Gastrocnemius medialis (tissue), 4 donors: ENCODE measurements around the gene RPS29. TPM values are rescaled to one million over a fixed set of nuclear protein-coding genes. Genes with fewer than 3 reads are reported as not detected.
A peak's percentile ranks its signal among the peaks of the same experiment; 100 is the strongest.
"Not testable (repeated sequence)": the region's sequence is repeated elsewhere in the genome, so short reads cannot be mapped to it uniquely, and the experiment has no call there.

Source experiments
- ATAC-seq, 2 donors: fragments of 150-250 bp; one replicate each; pipeline ENCODE4 v1.9.1; 2016
- DNase-seq, 2 donors: peaks; one replicate each; pipeline ENCODE4 v3.0.0-alpha.2; 2019
- H3K27ac ChIP-seq, 4 donors: fragments of 200-600 bp; sonication (generic); 1 replicate in 1 of 4; 2 replicates in 3 of 4; pipeline ENCODE4 v1.5.1; 2016 to 2018; ENCODE audit warnings: mild to moderate bottlenecking in 2 of 4, moderate library complexity in 1 of 4
- H3K27me3 ChIP-seq, 3 donors: fragments of 200-600 bp; sonication (generic) in 2 of 3; 1 replicate in 1 of 3; 2 replicates in 2 of 3; pipeline versions ENCODE4 v1.5.1 to v1.6.0; 2016 to 2019; ENCODE audit warnings: mild to moderate bottlenecking in 1 of 3, moderate library complexity in 1 of 3
- H3K36me3 ChIP-seq, 2 donors: fragments of 200-600 bp; sonication (generic) in 1 of 2; one replicate each; pipeline ENCODE4 v1.5.1; 2017 to 2018
- H3K4me1 ChIP-seq, 2 donors: fragments of 200-600 bp; sonication (generic) in 1 of 2; one replicate each; pipeline ENCODE4 v1.5.1; 2016 to 2017; ENCODE audit warnings: mild to moderate bottlenecking in 2 of 2
- H3K4me3 ChIP-seq, 4 donors: fragments of 200-600 bp; sonication (generic) in 3 of 4; 1 replicate in 1 of 4; 2 replicates in 3 of 4; pipeline ENCODE4 v1.5.1; 2016 to 2019; ENCODE audit warnings: mild to moderate bottlenecking in 2 of 4
- H3K9me3 ChIP-seq, 3 donors: fragments of 200-600 bp; sonication (generic) in 2 of 3; 1 replicate in 1 of 3; 2 replicates in 2 of 3; pipeline ENCODE4 v1.5.1; 2016 to 2019
- POLR2A ChIP-seq, 2 donors: fragments of 450-650 bp; IDR thresholded peaks; one replicate each; pipeline ENCODE4 v1.6.1; 2017; ENCODE audit warnings: antibody characterized with exemption in 2 of 2, mild to moderate bottlenecking in 2 of 2, moderate library complexity in 2 of 2
- in situ Hi-C, 4 donors: fragments of 200-750 bp; cut with MboI; loops; one replicate each; pipeline versions ENCODE4 v1.15.0 to v1.8.0; 2017; ENCODE audit warnings: low sequenced_read_pairs in 4 of 4
- intact Hi-C: fragments of 100-400 bp; cut with DNase I; formaldehyde crosslinking; loops from one replicate; pipeline ENCODE4 v1.15.1; 2023; ENCODE audit warnings: low total_unique reads
- total RNA-seq, 4 donors: library from RNA; depleted of rRNA; stranded (reverse); fragments of >200 nt; gene quantifications; one replicate each; pipeline versions ENCODE4 v1.1.0 to v1.2.3, GENCODE V29; 2016
- TF ChIP-seq, protein P1 (sequence below), 5 experiments: fragments of 450-650 bp in 3 of 5; fragments of 200-600 bp in 2 of 5; sonication (generic) in 2 of 5; IDR thresholded peaks in 4 of 5; conservative IDR thresholded peaks in 1 of 5; 1 replicate in 4 of 5; 2 replicates in 1 of 5; pipeline ENCODE4 v1.5.1; 2016 to 2019; ENCODE audit warnings: antibody characterized with exemption in 5 of 5, mild to moderate bottlenecking in 3 of 5, moderate library complexity in 3 of 5

Gene RPS29
- total RNA-seq, 4 donors from 2014 or later, result 6,799 to 10,395 (median 8,793) TPM

DNA sequence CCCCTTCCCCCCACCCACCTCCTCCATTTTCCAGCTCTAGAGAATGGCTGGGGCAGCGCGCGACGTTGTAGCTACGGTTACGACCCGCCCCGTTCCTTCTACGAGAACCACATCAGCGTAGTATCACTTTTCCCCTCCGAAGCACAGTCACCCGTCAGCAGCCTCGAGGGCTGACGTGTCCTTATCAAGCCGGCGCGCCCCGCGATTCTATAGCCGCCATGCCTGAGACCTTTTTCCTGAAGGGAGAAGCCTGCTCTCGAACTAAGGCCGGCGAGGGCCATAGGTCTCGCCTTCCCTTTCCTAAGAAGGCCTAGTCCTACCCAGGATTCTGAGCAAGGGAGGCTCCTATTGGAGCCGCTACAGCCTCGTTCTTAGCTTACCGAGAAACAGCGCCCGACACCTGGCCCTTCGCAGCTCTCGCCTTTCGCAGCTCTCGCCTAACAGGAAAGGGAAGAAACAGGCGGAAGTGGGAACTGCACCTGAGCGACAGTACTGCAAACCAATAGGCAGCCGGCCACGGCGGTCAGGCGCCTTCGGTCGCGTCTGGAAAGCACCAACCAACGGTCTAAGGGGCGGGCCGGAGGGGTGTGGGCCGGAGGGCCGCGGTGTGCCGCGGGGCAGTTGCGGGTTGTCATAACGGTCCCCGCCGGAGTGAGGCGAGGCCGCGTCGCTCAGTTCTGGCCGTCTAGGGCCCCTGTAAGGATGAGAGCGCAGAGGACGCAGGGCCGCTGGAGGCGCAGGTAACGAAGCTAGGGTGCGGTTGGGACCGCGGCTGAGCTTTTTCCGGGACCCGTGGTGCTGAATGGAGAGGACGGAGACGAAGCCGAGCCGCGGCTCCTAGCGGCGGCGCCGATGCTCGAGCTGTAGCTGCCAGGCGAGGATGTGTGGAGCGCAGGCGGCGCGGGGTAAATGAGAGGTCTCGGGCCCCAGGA, 34.3 kb upstream of the RPS29 start, which contains the start of the genes MGAT2 and RPL36AL:
Gene MGAT2 (plus strand): TSS at position 618 of the 932 bp plus-strand sequence. CDS start 470 bp downstream, outside the sequence.
Gene RPL36AL (minus strand): TSS at position 445 of the 932 bp plus-strand sequence. CDS start 1,522 bp downstream, outside the sequence.
- ATAC-seq, result peak; percentile 97
- intact Hi-C loops, result loop anchor here (1.0 kb wide), 3 partner anchors 14 to 34 kb away; partner anchors contain the start of genes LRR1 and RPS29

DNA sequence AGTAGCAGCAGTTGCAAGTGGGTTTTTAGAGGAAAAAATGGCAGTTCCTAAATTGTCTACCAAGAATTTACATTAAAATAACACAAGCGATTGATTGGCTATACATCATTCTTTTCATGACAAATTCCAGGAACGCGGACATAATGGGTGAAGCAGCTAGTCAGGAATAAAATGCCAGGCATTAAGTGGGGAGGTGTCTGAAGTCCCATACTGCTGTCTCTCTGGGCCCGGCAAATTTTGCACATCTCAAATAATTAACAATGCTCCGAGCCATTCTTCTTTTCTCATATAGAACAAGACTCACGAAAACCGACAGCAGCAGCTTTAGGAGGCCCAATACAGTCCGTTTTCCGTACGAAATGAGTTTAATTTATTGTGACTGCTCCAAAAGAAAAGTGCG, 33.5 kb upstream of the RPS29 start:
- Histone ChIP-seq H3K4me3 (peak overlapping the region; percentile 78 to 98 (median 93)), H3K27me3 (no peaks in the 10 kb centered on the region), H3K4me1 (peaks cover 20 to 34% of the 10 kb centered on the region in 2 donors), H3K27ac (peak overlapping the region; percentile 94 to 99 (median 96)), H3K9me3 (no peaks in the 10 kb centered on the region), H3K36me3 (peaks cover 0 to 16% of the 10 kb centered on the region in 2 donors)
- TF ChIP-seq, protein P1, sequence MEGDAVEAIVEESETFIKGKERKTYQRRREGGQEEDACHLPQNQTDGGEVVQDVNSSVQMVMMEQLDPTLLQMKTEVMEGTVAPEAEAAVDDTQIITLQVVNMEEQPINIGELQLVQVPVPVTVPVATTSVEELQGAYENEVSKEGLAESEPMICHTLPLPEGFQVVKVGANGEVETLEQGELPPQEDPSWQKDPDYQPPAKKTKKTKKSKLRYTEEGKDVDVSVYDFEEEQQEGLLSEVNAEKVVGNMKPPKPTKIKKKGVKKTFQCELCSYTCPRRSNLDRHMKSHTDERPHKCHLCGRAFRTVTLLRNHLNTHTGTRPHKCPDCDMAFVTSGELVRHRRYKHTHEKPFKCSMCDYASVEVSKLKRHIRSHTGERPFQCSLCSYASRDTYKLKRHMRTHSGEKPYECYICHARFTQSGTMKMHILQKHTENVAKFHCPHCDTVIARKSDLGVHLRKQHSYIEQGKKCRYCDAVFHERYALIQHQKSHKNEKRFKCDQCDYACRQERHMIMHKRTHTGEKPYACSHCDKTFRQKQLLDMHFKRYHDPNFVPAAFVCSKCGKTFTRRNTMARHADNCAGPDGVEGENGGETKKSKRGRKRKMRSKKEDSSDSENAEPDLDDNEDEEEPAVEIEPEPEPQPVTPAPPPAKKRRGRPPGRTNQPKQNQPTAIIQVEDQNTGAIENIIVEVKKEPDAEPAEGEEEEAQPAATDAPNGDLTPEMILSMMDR (IDR thresholded peaks at IDR 0.05 in 4 of 5, conservative IDR thresholded peaks at IDR 0.05 in 1 of 5), result no peak
- TF ChIP-seq POLR2A (IDR thresholded peaks at IDR 0.05), result no peak
- in situ Hi-C loops (no loop called here), intact Hi-C loops (loop anchor here (1.0 to 10.0 kb wide), 4 partner anchors 15 to 1625 kb away; partner anchors contain the start of genes LRR1, RPS29 and TMX1)
- no peak for DNase-seq
- ATAC-seq, result no peak

More for the DNA sequence above, 34.3 kb upstream of the RPS29 start, which contains the start of the genes MGAT2 and RPL36AL:
- Histone ChIP-seq H3K27ac (peak within 1 kb of the TSS; percentile 94 to 99 (median 96)), H3K36me3 (peaks cover 0 to 16% of the 10 kb centered on the region in 2 donors), H3K4me1 (peaks cover 20 to 34% of the 10 kb centered on the region in 2 donors), H3K9me3 (no peaks in the 10 kb centered on the region), H3K27me3 (no peaks in the 10 kb centered on the region), H3K4me3 (peak within 1 kb of the TSS; percentile 78 to 98 (median 93))
- in situ Hi-C loops, result no loop called here
- TF ChIP-seq, protein P1 (IDR thresholded peaks at IDR 0.05 in 4 of 5, conservative IDR thresholded peaks at IDR 0.05 in 1 of 5), result peak; percentile 7 to 53 (median 38)
- TF ChIP-seq POLR2A (IDR thresholded peaks at IDR 0.05), result peak; percentile 96 to 98
- DNase-seq, result peak; percentile 99

DNA sequence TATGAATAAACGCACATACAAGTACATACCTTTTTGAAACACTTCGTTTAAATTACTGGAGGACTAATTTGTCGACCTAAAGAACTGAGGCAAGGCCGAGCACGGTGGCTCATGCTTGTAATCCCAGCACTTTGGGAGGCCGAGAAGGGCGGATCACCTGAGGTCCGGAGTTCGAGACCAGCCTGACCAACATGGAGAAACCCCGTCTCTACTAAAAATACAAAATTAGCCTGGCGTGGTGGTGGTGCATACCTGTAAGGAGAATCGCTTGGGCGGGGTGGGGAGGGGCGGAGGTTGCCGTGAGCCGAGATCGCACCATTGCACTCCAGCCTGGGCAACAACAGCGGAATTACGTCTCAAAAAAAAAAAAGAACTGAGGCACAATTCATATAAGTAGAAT, 33.1 kb upstream of the RPS29 start:
- H3K4me1 ChIP-seq, result peaks cover 20 to 34% of the 10 kb centered on the region in 2 donors
- ATAC-seq, result not testable (repeated sequence)

DNA sequence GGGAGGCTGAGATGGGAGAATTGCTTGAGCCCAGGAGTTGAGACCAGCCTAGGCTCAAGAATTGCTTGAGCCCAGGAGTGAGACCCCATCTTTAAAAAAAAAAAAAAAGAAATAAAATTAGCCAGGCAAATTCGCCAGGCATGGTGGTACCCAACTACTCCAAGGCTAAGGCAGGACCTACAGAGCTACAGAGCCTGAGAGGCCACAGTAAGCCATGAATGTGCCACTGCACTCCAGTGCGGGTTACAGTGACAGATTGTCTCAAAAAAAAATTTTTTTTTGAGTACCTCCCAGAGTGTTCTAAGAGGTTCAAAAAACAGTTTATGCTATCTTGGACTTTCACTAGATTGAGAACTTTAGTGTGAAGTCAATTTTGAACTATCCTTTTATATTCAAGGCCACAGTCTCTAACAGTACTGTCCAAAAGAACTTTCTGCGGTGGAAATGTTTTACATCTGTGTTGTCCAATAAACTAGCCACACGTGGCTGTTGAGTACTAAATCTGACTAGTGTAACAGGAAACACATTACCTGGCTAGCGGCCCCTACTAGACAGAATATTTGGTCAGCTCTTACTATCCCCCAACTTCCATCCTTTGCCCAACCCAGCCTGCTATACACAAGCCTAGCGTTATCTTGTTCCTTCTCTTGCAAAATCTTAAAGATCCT, 31.8 kb upstream of the RPS29 start:
- Histone ChIP-seq H3K9me3 (no peaks in the 10 kb centered on the region), H3K27me3 (no peaks in the 10 kb centered on the region), H3K36me3 (peaks cover 0 to 16% of the 10 kb centered on the region in 2 donors), H3K27ac (no peak overlapping the region), H3K4me1 (peaks cover 19 to 29% of the 10 kb centered on the region in 2 donors), H3K4me3 (no peak overlapping the region)
- no peak for TF ChIP-seq POLR2A (IDR thresholded peaks at IDR 0.05)
- TF ChIP-seq, protein P1 (IDR thresholded peaks at IDR 0.05 in 4 of 5, conservative IDR thresholded peaks at IDR 0.05 in 1 of 5), result no peak
- in situ Hi-C loops (no loop called here), intact Hi-C loops (loop anchor here (10.0 kb wide), 1 partner anchor 1627 kb away; the partner anchor contains the start of gene TMX1)
- DNase-seq (no peak), ATAC-seq (no peak)

More for the DNA sequence above, 33.1 kb upstream of the RPS29 start:
- peak overlapping the region; percentile 94 to 99 (median 96) for H3K27ac ChIP-seq
- H3K36me3 ChIP-seq, result peaks cover 0 to 16% of the 10 kb centered on the region in 2 donors
- in situ Hi-C loops, DNase-seq, H3K9me3 ChIP-seq, H3K27me3 ChIP-seq: not testable (repeated sequence)
- H3K4me3 ChIP-seq, result peak overlapping the region; percentile 78 to 98 (median 93)
- intact Hi-C loops, result loop anchor here (10.0 kb wide), 1 partner anchor 1626 kb away; the partner anchor contains the start of gene TMX1
